ENCODE results near the gene THSD7B.

THSD7B gene

GRCh38 chr2:137155356-137156104, 390.2 kb downstream of the THSD7B start:
- Histone ChIP-seq H3K4me1 (ENCODE audit: control insufficient read depth, low read length) (no peaks in the 10 kb centered on the region), H3F3A (ENCODE audit: control insufficient read depth, insufficient read depth) (no peaks in the 10 kb centered on the region), H3K9me3 (ENCODE audit: control insufficient read depth, insufficient read depth, low read length) (no peaks in the 10 kb centered on the region), H3K27me3 (ENCODE audit: control insufficient read depth, low read length) (no peaks in the 10 kb centered on the region), H3K4me3 (ENCODE audit: low read length) (no peak overlapping the region), H3K79me2 (ENCODE audit: control insufficient read depth, low read length) (no peaks in the 10 kb centered on the region), H3K4me2 (ENCODE audit: low read length) (no peak overlapping the region), H3K36me3 (ENCODE audit: control insufficient read depth, low read length) (no peaks in the 10 kb centered on the region), H3K27ac (ENCODE audit: low read depth, low read length) (no peak overlapping the region), H4K20me1 (ENCODE audit: control insufficient read depth, insufficient read depth, low read depth, low read length) (no peaks in the 10 kb centered on the region), H3K9me2 (replicated peaks; ENCODE audit: control insufficient read depth, low read length) (no peaks in the 10 kb centered on the region)
- TF ChIP-seq CTCF (IDR thresholded peaks at IDR 0.05; ENCODE audit: low read depth, low read length, poor library complexity, severe bottlenecking) (no peak), EZH2phosphoT487 (IDR thresholded peaks at IDR 0.05; ENCODE audit: borderline replicate concordance, low read length) (no peak)

- H3K4me1 ChIP-seq (ENCODE audit: control insufficient read depth, low read length), result no peaks in the 10 kb centered on the region
- no peaks in the 10 kb centered on the region for H3K79me2 ChIP-seq (ENCODE audit: control insufficient read depth, low read length)
- no peaks in the 10 kb centered on the region for H3K9me2 ChIP-seq (replicated peaks; ENCODE audit: control insufficient read depth, low read length)
- no peaks in the 10 kb centered on the region for H3K9me3 ChIP-seq (ENCODE audit: control insufficient read depth, insufficient read depth, low read length)
- no peaks in the 10 kb centered on the region for H3F3A ChIP-seq (ENCODE audit: control insufficient read depth, insufficient read depth)
- no peak overlapping the region for H3K4me3 ChIP-seq (ENCODE audit: low read length)
- H3K4me2 ChIP-seq (ENCODE audit: low read length), result no peak overlapping the region
- H3K36me3 ChIP-seq (ENCODE audit: control insufficient read depth, low read length), result no peaks in the 10 kb centered on the region
- no peaks in the 10 kb centered on the region for H3K27me3 ChIP-seq (ENCODE audit: control insufficient read depth, low read length)
- TF ChIP-seq CTCF (IDR thresholded peaks at IDR 0.05; ENCODE audit: low read depth, low read length, poor library complexity, severe bottlenecking), result no peak
- no peak for TF ChIP-seq EZH2phosphoT487 (IDR thresholded peaks at IDR 0.05; ENCODE audit: borderline replicate concordance, low read length)
- H3K27ac ChIP-seq (ENCODE audit: low read depth, low read length), result no peak overlapping the region
- no peaks in the 10 kb centered on the region for H4K20me1 ChIP-seq (ENCODE audit: control insufficient read depth, insufficient read depth, low read depth, low read length)
Observed at GRCh38 chr2:137156221-137156844, 391.0 kb downstream of the THSD7B start.

GRCh38 chr2:137157851-137158250, 392.5 kb downstream of the THSD7B start:
- H3K27me3 ChIP-seq (ENCODE audit: control insufficient read depth, low read length), result no peaks in the 10 kb centered on the region
- no peaks in the 10 kb centered on the region for H3F3A ChIP-seq (ENCODE audit: control insufficient read depth, insufficient read depth)
- H3K9me3 ChIP-seq (ENCODE audit: control insufficient read depth, insufficient read depth, low read length), result no peaks in the 10 kb centered on the region
- no peaks in the 10 kb centered on the region for H3K79me2 ChIP-seq (ENCODE audit: control insufficient read depth, low read length)
- H3K36me3 ChIP-seq (ENCODE audit: control insufficient read depth, low read length), result no peaks in the 10 kb centered on the region
- no peak overlapping the region for H3K27ac ChIP-seq (ENCODE audit: low read depth, low read length)
- TF ChIP-seq CTCF (IDR thresholded peaks at IDR 0.05; ENCODE audit: low read depth, low read length, poor library complexity, severe bottlenecking), result no peak
- no peak for TF ChIP-seq EZH2phosphoT487 (IDR thresholded peaks at IDR 0.05; ENCODE audit: borderline replicate concordance, low read length)
- H3K9me2 ChIP-seq (replicated peaks; ENCODE audit: control insufficient read depth, low read length), result no peaks in the 10 kb centered on the region
- no peaks in the 10 kb centered on the region for H4K20me1 ChIP-seq (ENCODE audit: control insufficient read depth, insufficient read depth, low read depth, low read length)
- H3K4me3 ChIP-seq (ENCODE audit: low read length), result no peak overlapping the region
- no peaks in the 10 kb centered on the region for H3K4me1 ChIP-seq (ENCODE audit: control insufficient read depth, low read length)
- H3K4me2 ChIP-seq (ENCODE audit: low read length), result no peak overlapping the region

Measured in DOHH2 (cell line).